A549 (cell line): ENCODE results near the gene SF3B3.

ENCODE experiments used
- CHD2 ChIP-seq: fragments of 150-350 bp; IDR thresholded peaks from 2 replicates; pipeline ENCODE4 v1.6.1; 2014; ENCODE audit warnings: low read length; ENCODE audit not compliant: partially characterized antibody
- CTCF ChIP-seq: fragments of >200 bp; sonication (Bioruptor Twin); formaldehyde crosslinking; IDR thresholded peaks from 3 replicates; pipeline ENCODE4 v1.5.1; 2016
- EP300 ChIP-seq, 2 experiments: fragments of >200 bp; sonication (Bioruptor Twin); formaldehyde crosslinking; IDR thresholded peaks; 2 replicates in 1 of 2; 3 replicates in 1 of 2; pipeline ENCODE4 v1.6.1; 2016 to 2017
- JUNB ChIP-seq: fragments of >200 bp; sonication (Bioruptor Twin); formaldehyde crosslinking; IDR thresholded peaks from 2 replicates; pipeline ENCODE4 v1.6.1; 2016
- MAX ChIP-seq: IDR thresholded peaks from 2 replicates; pipeline ENCODE4 v1.6.1; 2012
- NFE2L2 ChIP-seq: fragments of 150-350 bp; conservative IDR thresholded peaks from 2 replicates; pipeline ENCODE4 v1.6.1; 2014; ENCODE audit warnings: low read length
- POLR2A ChIP-seq: IDR thresholded peaks from 2 replicates; pipeline ENCODE4 v1.6.1; 2012; ENCODE audit warnings: mild to moderate bottlenecking, low read length
- RFX5 ChIP-seq: fragments of 450-650 bp; IDR thresholded peaks from 2 replicates; pipeline ENCODE4 v1.7.1; 2014; ENCODE audit warnings: antibody characterized with exemption, mild to moderate bottlenecking, moderate library complexity
- SMC3 ChIP-seq: fragments of >200 bp; sonication (Bioruptor Twin); formaldehyde crosslinking; IDR thresholded peaks from 3 replicates; pipeline ENCODE4 v1.6.1; 2018; ENCODE audit warnings: inconsistent platforms
- SREBF2 ChIP-seq: fragments of 450-650 bp; IDR thresholded peaks from 2 replicates; pipeline ENCODE4 v1.6.1; 2014; ENCODE audit warnings: mild to moderate bottlenecking, moderate library complexity

DNA sequence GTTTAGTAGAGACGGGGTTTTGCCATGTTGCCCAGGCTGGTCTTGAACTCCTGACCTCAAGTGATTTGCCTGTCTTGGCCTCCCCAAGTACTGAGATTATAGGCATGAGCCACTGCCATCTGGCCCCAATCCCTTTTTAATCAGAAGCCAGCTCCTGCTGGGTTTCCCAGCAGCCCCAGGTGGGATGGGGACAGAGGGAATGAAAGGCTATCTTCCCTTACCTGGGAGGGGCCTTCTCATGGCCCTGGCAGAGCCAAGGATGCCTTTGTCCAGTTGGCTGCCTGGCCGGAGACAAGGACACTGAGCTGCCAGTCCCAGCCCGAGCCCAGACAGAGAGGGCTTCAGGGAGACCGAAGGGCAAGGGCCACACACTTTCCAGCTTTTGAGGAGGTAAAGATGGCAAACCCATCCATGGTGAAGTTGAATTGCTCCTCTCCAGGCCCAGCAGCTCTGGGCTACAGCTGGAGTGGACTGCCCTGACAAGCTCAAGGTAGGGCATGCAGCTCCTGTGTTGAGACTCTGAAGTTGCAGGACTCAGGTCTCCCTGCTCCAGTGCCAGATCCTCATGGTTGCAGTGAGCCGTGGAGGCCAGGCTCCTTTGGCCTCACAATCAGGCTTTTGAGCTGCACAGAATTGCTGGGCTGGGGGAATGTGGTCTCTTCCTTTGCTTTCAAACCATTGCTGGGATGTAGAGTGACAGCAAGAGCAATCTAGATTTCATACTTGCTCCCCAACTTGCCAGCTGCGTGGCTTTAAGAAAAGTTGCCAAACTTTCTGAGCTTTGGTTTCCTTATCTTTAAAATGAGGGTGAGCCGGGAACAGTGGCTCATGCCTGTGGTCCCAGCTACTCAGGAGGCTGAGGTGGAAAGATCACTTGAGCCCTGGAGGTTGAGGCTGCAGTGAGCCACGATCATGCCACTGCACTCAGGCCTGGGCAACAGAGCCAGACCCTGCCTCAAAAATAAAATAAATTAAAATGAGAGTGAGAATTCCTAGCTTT, 78.3 kb downstream of the SF3B3 start:
- TF ChIP-seq CTCF (no peak), RFX5 (no peak), CHD2 (no peak), MAX (no peak), SREBF2 (no peak), POLR2A (no peak), SMC3 (no peak), EP300 (IDR thresholded peaks at IDR 0.05) (no peak), JUNB (no peak), NFE2L2 (no peak)
